Measurements from ENCODE around the gene LTBP3. TPM values are rescaled to one million over a fixed set of nuclear protein-coding genes. Genes with fewer than 3 reads are reported as not detected.

LTBP3 gene
- total RNA-seq, 1 donor = 41.6 TPM

GRCh38 chr11:65559535-65559934 is 1.4 kb upstream of the LTBP3 start:
- no peaks in the 10 kb centered on the region for H3K9me3 ChIP-seq (ENCODE audit: low read depth, low read length)
- H3K36me3 ChIP-seq (ENCODE audit: insufficient read depth, low read length) = no peaks in the 10 kb centered on the region
- DNase-seq (ENCODE audit: insufficient read length, low spot score, missing footprints) = no peak
- TF ChIP-seq, protein P1, sequence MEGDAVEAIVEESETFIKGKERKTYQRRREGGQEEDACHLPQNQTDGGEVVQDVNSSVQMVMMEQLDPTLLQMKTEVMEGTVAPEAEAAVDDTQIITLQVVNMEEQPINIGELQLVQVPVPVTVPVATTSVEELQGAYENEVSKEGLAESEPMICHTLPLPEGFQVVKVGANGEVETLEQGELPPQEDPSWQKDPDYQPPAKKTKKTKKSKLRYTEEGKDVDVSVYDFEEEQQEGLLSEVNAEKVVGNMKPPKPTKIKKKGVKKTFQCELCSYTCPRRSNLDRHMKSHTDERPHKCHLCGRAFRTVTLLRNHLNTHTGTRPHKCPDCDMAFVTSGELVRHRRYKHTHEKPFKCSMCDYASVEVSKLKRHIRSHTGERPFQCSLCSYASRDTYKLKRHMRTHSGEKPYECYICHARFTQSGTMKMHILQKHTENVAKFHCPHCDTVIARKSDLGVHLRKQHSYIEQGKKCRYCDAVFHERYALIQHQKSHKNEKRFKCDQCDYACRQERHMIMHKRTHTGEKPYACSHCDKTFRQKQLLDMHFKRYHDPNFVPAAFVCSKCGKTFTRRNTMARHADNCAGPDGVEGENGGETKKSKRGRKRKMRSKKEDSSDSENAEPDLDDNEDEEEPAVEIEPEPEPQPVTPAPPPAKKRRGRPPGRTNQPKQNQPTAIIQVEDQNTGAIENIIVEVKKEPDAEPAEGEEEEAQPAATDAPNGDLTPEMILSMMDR (IDR thresholded peaks at IDR 0.05; ENCODE audit: extremely low read depth, low read depth, low read length) = no peak
- peak overlapping the region; percentile 86 for H3K27ac ChIP-seq (ENCODE audit: low read depth, low read length)
- peaks cover 56% of the 10 kb centered on the region for H3K4me1 ChIP-seq (ENCODE audit: insufficient read depth, low read length)
- H4K20me1 ChIP-seq (ENCODE audit: insufficient read depth, low read length) = peaks cover 15% of the 10 kb centered on the region
- no peak overlapping the region for H2AFZ ChIP-seq (ENCODE audit: low read length)
- H3K4me3 ChIP-seq (ENCODE audit: insufficient read depth, low read length) = no peak overlapping the region
- H3K79me2 ChIP-seq (ENCODE audit: insufficient read depth, low read length) = peaks cover 29% of the 10 kb centered on the region
- H3K4me2 ChIP-seq (ENCODE audit: insufficient read depth, low read length) = peak overlapping the region; percentile 47
- H3K27me3 ChIP-seq (ENCODE audit: insufficient read depth, low read length) = no peaks in the 10 kb centered on the region

GRCh38 chr11:65558930-65559509 is 861 bp upstream of the LTBP3 start:
- H3K4me1 ChIP-seq (ENCODE audit: insufficient read depth, low read length) = peaks cover 56% of the 10 kb centered on the region

GRCh38 chr11:65557280-65558001 is 718 bp downstream of the LTBP3 start:
- Histone ChIP-seq H3K9me3 (ENCODE audit: low read depth, low read length) (no peaks in the 10 kb centered on the region), H3K27ac (ENCODE audit: low read depth, low read length) (peak overlapping the region; percentile 73), H2AFZ (ENCODE audit: low read length) (no peak overlapping the region), H3K4me2 (ENCODE audit: insufficient read depth, low read length) (peak overlapping the region; percentile 84), H3K4me1 (ENCODE audit: insufficient read depth, low read length) (peaks cover 50% of the 10 kb centered on the region), H3K36me3 (ENCODE audit: insufficient read depth, low read length) (peaks cover 6% of the 10 kb centered on the region), H4K20me1 (ENCODE audit: insufficient read depth, low read length) (peaks cover 22% of the 10 kb centered on the region), H3K4me3 (ENCODE audit: insufficient read depth, low read length) (peak overlapping the region; percentile 82), H3K79me2 (ENCODE audit: insufficient read depth, low read length) (peaks cover 41% of the 10 kb centered on the region), H3K27me3 (ENCODE audit: insufficient read depth, low read length) (no peaks in the 10 kb centered on the region)
- TF ChIP-seq, protein P1 (IDR thresholded peaks at IDR 0.05; ENCODE audit: extremely low read depth, low read depth, low read length) = no peak
- no peak for DNase-seq (ENCODE audit: insufficient read length, low spot score, missing footprints)

More at GRCh38 chr11:65558930-65559509, 861 bp upstream of the LTBP3 start:
- Histone ChIP-seq H3K4me3 (ENCODE audit: insufficient read depth, low read length) (peak overlapping the region; percentile 82), H3K4me2 (ENCODE audit: insufficient read depth, low read length) (peak overlapping the region; percentile 72), H3K79me2 (ENCODE audit: insufficient read depth, low read length) (peaks cover 34% of the 10 kb centered on the region), H3K9me3 (ENCODE audit: low read depth, low read length) (no peaks in the 10 kb centered on the region), H3K36me3 (ENCODE audit: insufficient read depth, low read length) (no peaks in the 10 kb centered on the region), H4K20me1 (ENCODE audit: insufficient read depth, low read length) (peaks cover 19% of the 10 kb centered on the region), H2AFZ (ENCODE audit: low read length) (peak overlapping the region; percentile 75), H3K27me3 (ENCODE audit: insufficient read depth, low read length) (no peaks in the 10 kb centered on the region), H3K27ac (ENCODE audit: low read depth, low read length) (peak overlapping the region; percentile 86)
- DNase-seq (ENCODE audit: insufficient read length, low spot score, missing footprints) = peak; percentile 95
- TF ChIP-seq, protein P1 (IDR thresholded peaks at IDR 0.05; ENCODE audit: extremely low read depth, low read depth, low read length) = no peak
